OCI-LY1 (cell line): Measurements from ENCODE around the gene S100A14.

ENCODE experiments used
- EZH2 ChIP-seq: fragments of 200-600 bp; sonication (generic), shearing (Covaris generic); IDR thresholded peaks from 2 replicates; pipeline ENCODE4 v1.8.0; 2017; ENCODE audit warnings: borderline replicate concordance, mixed run types, mild to moderate bottlenecking, antibody characterized with exemption, low read length, moderate library complexity, mixed read lengths
- TF ChIP-seq, protein P1 (sequence below): fragments of 200-600 bp; sonication (generic), shearing (Covaris generic); IDR thresholded peaks from 2 replicates; pipeline ENCODE4 v1.5.1; 2017; ENCODE audit warnings: mild to moderate bottlenecking, antibody characterized with exemption, low read length, moderate library complexity, mixed read lengths

GRCh38 chr1:153608089-153608682, 7.9 kb downstream of the S100A14 start:
- TF ChIP-seq, protein P1, sequence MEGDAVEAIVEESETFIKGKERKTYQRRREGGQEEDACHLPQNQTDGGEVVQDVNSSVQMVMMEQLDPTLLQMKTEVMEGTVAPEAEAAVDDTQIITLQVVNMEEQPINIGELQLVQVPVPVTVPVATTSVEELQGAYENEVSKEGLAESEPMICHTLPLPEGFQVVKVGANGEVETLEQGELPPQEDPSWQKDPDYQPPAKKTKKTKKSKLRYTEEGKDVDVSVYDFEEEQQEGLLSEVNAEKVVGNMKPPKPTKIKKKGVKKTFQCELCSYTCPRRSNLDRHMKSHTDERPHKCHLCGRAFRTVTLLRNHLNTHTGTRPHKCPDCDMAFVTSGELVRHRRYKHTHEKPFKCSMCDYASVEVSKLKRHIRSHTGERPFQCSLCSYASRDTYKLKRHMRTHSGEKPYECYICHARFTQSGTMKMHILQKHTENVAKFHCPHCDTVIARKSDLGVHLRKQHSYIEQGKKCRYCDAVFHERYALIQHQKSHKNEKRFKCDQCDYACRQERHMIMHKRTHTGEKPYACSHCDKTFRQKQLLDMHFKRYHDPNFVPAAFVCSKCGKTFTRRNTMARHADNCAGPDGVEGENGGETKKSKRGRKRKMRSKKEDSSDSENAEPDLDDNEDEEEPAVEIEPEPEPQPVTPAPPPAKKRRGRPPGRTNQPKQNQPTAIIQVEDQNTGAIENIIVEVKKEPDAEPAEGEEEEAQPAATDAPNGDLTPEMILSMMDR, result no peak
- TF ChIP-seq EZH2, result no peak
